GM23338 (cell line): ENCODE results near the gene IL1RL1. TPM values are rescaled to one million over a fixed set of nuclear protein-coding genes. Genes with fewer than 3 reads are reported as not detected.

Experiments used
- ATAC-seq: fragments of 200-7000 bp; cut with Tn5 transposase; 3 replicates; pipeline ENCODE4 v1.9.1; 2020
- DNase-seq: peaks from one replicate; pipeline ENCODE4 v3.0.0-alpha.2; 2015; ENCODE audit warnings: low spot score
- H2AFZ ChIP-seq: fragments of 200-600 bp; sonication (generic); 2 replicates; pipeline ENCODE4 v1.8.0; 2016; ENCODE audit warnings: antibody characterized with exemption, mild to moderate bottlenecking, moderate library complexity
- H3F3A ChIP-seq: fragments of 200-600 bp; sonication (generic); replicated peaks from 2 replicates; pipeline ENCODE4 v1.8.0; 2017; ENCODE audit warnings: antibody characterized with exemption, mixed run types, low read depth
- H3K27ac ChIP-seq: fragments of 200-600 bp; sonication (generic); 2 replicates; pipeline ENCODE4 v1.6.1; 2016; ENCODE audit warnings: low read depth
- H3K27me3 ChIP-seq: fragments of 200-600 bp; sonication (generic); 2 replicates; pipeline ENCODE4 v1.8.0; 2016; ENCODE audit warnings: mild to moderate bottlenecking, mixed run types, moderate library complexity; ENCODE audit not compliant: insufficient read depth
- H3K36me3 ChIP-seq: fragments of 200-600 bp; sonication (generic); 2 replicates; pipeline ENCODE4 v1.8.0; 2016; ENCODE audit warnings: mild to moderate bottlenecking; ENCODE audit not compliant: insufficient read depth
- H3K4me1 ChIP-seq: fragments of 200-600 bp; sonication (generic); 2 replicates; pipeline ENCODE4 v1.8.0; 2016; ENCODE audit warnings: mild to moderate bottlenecking, moderate library complexity; ENCODE audit not compliant: insufficient read depth
- H3K4me2 ChIP-seq: fragments of 200-600 bp; sonication (generic); 2 replicates; pipeline ENCODE4 v1.7.1; 2017; ENCODE audit warnings: mixed run types
- H3K4me3 ChIP-seq: fragments of 200-600 bp; sonication (generic); 2 replicates; pipeline ENCODE4 v1.6.1; 2016; ENCODE audit warnings: mixed run types
- H3K79me2 ChIP-seq: fragments of 200-600 bp; sonication (generic); replicated peaks from 2 replicates; pipeline ENCODE4 v1.8.0; 2017; ENCODE audit warnings: mild to moderate bottlenecking; ENCODE audit not compliant: insufficient read depth
- H3K9me2 ChIP-seq: fragments of 200-600 bp; sonication (generic); 2 replicates; pipeline ENCODE4 v1.8.0; 2017; ENCODE audit not compliant: insufficient read depth
- H4K20me1 ChIP-seq: fragments of 200-600 bp; sonication (generic); replicated peaks from 2 replicates; pipeline ENCODE4 v1.8.0; 2017; ENCODE audit warnings: mild to moderate bottlenecking; ENCODE audit not compliant: insufficient read depth
- H3K27ac Mint-ChIP-seq: 2 replicates; pipeline ENCODE4 v1.8.0; 2020; ENCODE audit warnings: inconsistent platforms, mild to moderate bottlenecking, moderate library complexity, mixed read lengths
- H3K27me3 Mint-ChIP-seq: 3 replicates; pipeline ENCODE4 v1.8.0; 2022; ENCODE audit warnings: low read depth, mild to moderate bottlenecking, moderate library complexity, mixed read lengths, inconsistent platforms; ENCODE audit not compliant: insufficient read depth, poor library complexity
- H3K36me3 Mint-ChIP-seq: 3 replicates; pipeline ENCODE4 v1.8.0; 2021; ENCODE audit warnings: low read depth, mild to moderate bottlenecking, inconsistent platforms, moderate library complexity, mixed read lengths
- H3K4me1 Mint-ChIP-seq: 3 replicates; pipeline ENCODE4 v1.8.0; 2020; ENCODE audit warnings: mild to moderate bottlenecking, inconsistent platforms, mixed read lengths
- H3K4me3 Mint-ChIP-seq: 3 replicates; pipeline ENCODE4 v1.8.0; 2021; ENCODE audit warnings: moderate library complexity, mild to moderate bottlenecking, inconsistent platforms, mixed read lengths
- H3K9me3 Mint-ChIP-seq: 3 replicates; pipeline ENCODE4 v1.8.0; 2020; ENCODE audit warnings: moderate library complexity, mild to moderate bottlenecking, inconsistent platforms, mixed read lengths
- CREB1 ChIP-seq: fragments of 250-450 bp; sonication (Bioruptor Pico); IDR thresholded peaks from 2 replicates; pipeline ENCODE4 v1.5.0; 2020; ENCODE audit warnings: low read depth, mild to moderate bottlenecking, moderate library complexity
- ETS1 ChIP-seq: IDR thresholded peaks from 2 replicates; pipeline ENCODE4 v1.6.1; 2016; ENCODE audit warnings: antibody characterized with exemption
- EZH2 ChIP-seq: fragments of 200-600 bp; sonication (generic); IDR thresholded peaks from one replicate; pipeline ENCODE4 v1.8.0; 2017; ENCODE audit warnings: antibody characterized with exemption, mild to moderate bottlenecking, low read depth; ENCODE audit not compliant: unreplicated experiment
- JUNB ChIP-seq: IDR thresholded peaks from one replicate; pipeline ENCODE4 v1.6.1; 2016; ENCODE audit warnings: antibody characterized with exemption; ENCODE audit not compliant: unreplicated experiment
- NANOG ChIP-seq: IDR thresholded peaks from 2 replicates; pipeline ENCODE4 v1.6.1; 2016; ENCODE audit warnings: antibody characterized with exemption, borderline replicate concordance
- POLR2AphosphoS5 ChIP-seq: IDR thresholded peaks from 2 replicates; pipeline ENCODE4 v1.6.1; 2016; ENCODE audit warnings: antibody characterized with exemption, low read depth
- REST ChIP-seq: IDR thresholded peaks from one replicate; pipeline ENCODE4 v1.6.1; 2018; ENCODE audit warnings: antibody characterized with exemption; ENCODE audit not compliant: unreplicated experiment
- STAT1 ChIP-seq: IDR thresholded peaks from one replicate; pipeline ENCODE4 v1.6.1; 2016; ENCODE audit warnings: antibody characterized with exemption; ENCODE audit not compliant: unreplicated experiment
- ZNF114 ChIP-seq: fragments of 250-450 bp; sonication (Bioruptor Pico); IDR thresholded peaks from 2 replicates; pipeline ENCODE4 v1.5.0; 2020; ENCODE audit warnings: mild to moderate bottlenecking, moderate library complexity
- ZNF331 ChIP-seq: fragments of 250-450 bp; sonication (Bioruptor Pico); IDR thresholded peaks from 2 replicates; pipeline ENCODE4 v1.5.0; 2020; ENCODE audit warnings: low read depth, mild to moderate bottlenecking, moderate library complexity
- polyA plus RNA-seq: library from polyadenylated mRNA; unstranded; fragments of >200 nt; fragmentation: Nextera tagmentation; extraction: Ambion mirVana; gene quantifications from 2 replicates; pipeline ENCODE4 v1.2.1, GENCODE V29; 2016
- total RNA-seq: library from RNA; depleted of rRNA; stranded (reverse); fragments of >200 nt; shearing (Covaris generic); gene quantifications from 2 replicates; pipeline ENCODE4 v1.2.3, GENCODE V29; 2014

The IL1RL1 gene
- total and polyA plus RNA-seq, 2 experiments from 2014 or later: not detected

DNA sequence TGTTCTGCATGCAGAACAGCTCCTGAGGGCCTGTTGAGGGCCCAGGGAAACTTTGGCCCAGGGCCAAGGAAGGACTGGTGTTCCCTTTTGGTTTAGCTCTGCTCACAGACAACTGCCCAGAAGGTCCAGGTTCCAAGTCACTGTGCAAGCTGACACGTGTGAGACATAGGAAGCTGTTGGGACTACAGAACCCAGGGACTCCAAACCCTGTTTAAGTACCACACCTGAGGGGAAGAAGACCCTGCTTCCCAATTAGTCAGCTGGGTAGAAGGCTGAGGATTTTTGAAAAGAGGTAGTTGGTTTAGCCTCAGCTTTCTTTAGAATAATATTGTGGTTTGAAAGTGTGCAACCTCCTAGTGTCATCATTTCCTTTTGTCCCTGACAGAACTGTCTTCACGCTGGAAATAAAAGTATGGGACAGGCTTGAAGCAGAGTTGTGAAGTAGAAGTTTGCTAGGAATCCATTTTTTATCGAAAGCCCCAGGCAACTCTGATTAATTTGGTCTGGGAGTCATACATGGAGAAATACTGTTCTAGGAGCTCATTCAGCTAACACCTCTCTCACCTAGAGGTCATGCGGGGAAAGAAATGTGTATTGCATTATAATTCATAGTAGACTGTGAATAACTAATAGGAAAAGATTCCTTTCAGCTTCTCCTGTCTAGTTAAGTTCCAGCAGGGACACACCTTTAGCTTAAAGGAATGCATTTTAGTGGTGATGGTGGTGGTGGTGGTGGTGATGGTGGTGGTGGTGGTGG, 19.9 kb upstream of the IL1RL1 start:
- Histone ChIP-seq H3K9me2 (0 out of 2 replicates have a peak, but pooled peaks cover 4% of the 10 kb centered on the region), H3K27me3 (no peaks in the 10 kb centered on the region), H3K36me3 (no peaks in the 10 kb centered on the region), H3F3A (no peaks in the 10 kb centered on the region), H3K4me2 (no peak overlapping the region), H3K4me1 (0 out of 2 replicates have a peak, but pooled peaks cover 3% of the 10 kb centered on the region), H3K27ac (no peak overlapping the region), H3K4me3 (no peak overlapping the region), H4K20me1 (no peaks in the 10 kb centered on the region), H3K79me2 (no peaks in the 10 kb centered on the region), H2AFZ (no peak overlapping the region; the same call in 1 of the 2 replicates)
- no peak overlapping the region for H3K4me3 Mint-ChIP-seq
- no peaks in the 10 kb centered on the region for H3K4me1 Mint-ChIP-seq
- H3K36me3 Mint-ChIP-seq: no peaks in the 10 kb centered on the region
- TF ChIP-seq ETS1: no peak
- TF ChIP-seq ZNF114 (CRISPR knock-in tag): no peak
- no peak for TF ChIP-seq CREB1
- ATAC-seq (no peak), DNase-seq (no peak)
- no peak overlapping the region for H3K27ac Mint-ChIP-seq
- no peaks in the 10 kb centered on the region for H3K9me3 Mint-ChIP-seq
- H3K27me3 Mint-ChIP-seq: no peaks in the 10 kb centered on the region

DNA sequence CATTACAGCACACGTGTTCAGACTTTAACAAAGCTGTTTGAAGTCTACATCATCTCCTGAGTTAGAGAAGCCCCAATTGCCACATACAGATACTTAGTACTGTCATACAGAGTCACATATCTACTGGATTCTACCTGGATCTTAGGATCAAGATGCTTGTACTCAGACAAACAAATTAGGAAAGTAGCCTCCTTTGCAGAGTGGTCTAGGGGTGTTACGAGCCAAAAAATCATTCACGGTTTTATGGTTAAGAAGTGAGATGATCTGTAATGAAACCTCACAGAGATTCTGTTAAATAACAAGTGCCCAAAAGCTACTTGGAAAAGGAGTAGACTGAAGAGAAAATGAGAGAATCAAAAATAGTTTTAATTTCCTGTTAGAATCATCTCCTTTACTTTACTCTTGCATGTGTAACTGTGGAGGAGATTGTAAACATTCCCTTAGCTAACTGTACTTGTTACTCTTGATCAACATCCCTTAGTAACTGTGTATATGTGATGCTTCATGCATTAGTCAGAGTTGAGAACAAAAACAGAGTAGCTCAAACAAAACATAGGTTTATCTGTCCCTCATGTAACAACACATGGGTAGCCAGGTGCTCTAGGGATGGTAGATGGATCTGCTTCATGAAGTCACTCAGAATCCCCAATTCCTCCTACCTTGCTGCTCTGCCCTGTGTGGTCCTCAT, 16.4 kb upstream of the IL1RL1 start:
- Mint-ChIP-seq H3K4me3 (no peak overlapping the region), H3K4me1 (no peaks in the 10 kb centered on the region), H3K27me3 (no peaks in the 10 kb centered on the region), H3K9me3 (no peaks in the 10 kb centered on the region), H3K36me3 (no peaks in the 10 kb centered on the region), H3K27ac (no peak overlapping the region)
- no peaks in the 10 kb centered on the region for H3F3A ChIP-seq
- 0 out of 2 replicates have a peak, but pooled peaks cover 4% of the 10 kb centered on the region for H3K9me2 ChIP-seq
- no peak overlapping the region for H3K4me2 ChIP-seq
- H3K4me1 ChIP-seq: 0 out of 2 replicates have a peak, but pooled peaks cover 3% of the 10 kb centered on the region
- ATAC-seq: no peak
- H3K27ac ChIP-seq: no peak overlapping the region
- no peaks in the 10 kb centered on the region for H4K20me1 ChIP-seq
- no peak overlapping the region for H3K4me3 ChIP-seq
- no peaks in the 10 kb centered on the region for H3K36me3 ChIP-seq
- no peaks in the 10 kb centered on the region for H3K79me2 ChIP-seq
- no peak overlapping the region for H2AFZ ChIP-seq
- DNase-seq: no peak
- H3K27me3 ChIP-seq: no peaks in the 10 kb centered on the region
- TF ChIP-seq EZH2: no peak
- no peak for TF ChIP-seq CREB1
- TF ChIP-seq NANOG: no peak
- TF ChIP-seq POLR2AphosphoS5: no peak
- no peak for TF ChIP-seq ZNF331 (CRISPR knock-in tag)
- TF ChIP-seq JUNB: no peak
- no peak for TF ChIP-seq REST
- no peak for TF ChIP-seq STAT1
